Germinal center (tissue), 1 donor: Measurements from ENCODE around the gene GABBR2.

Source experiments
- DNase-seq: peaks from one replicate; pipeline ENCODE4 v3.0.0; 2012; ENCODE audit warnings: mixed read lengths, low spot score

The GABBR2 gene

DNA sequence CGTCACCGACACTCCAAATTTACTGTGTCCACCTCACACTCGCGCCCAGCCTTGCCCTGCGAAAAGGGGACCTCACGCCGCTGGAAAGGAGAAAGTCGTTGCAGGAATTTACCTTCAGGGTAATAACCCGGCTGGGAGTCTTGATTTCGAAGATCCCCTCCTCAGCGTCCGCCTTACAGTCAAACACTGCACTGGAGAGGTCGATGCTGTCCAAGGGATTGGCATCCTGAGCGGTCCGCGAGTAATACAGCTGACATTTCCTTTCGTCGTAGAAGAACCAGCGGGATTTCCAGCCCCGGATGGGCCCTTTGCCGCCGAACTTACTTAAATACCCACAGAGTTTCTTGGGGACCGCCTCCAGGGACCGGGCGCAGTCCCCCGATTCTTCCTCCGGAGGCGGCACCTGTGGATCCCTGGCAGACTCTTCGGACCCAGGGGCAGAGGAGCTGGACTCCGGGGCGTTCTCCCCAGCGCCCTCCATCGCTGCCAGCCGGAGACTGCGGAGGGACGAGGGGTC, 453.6 kb downstream of the GABBR2 start:
- DNase-seq, result no peak

DNA sequence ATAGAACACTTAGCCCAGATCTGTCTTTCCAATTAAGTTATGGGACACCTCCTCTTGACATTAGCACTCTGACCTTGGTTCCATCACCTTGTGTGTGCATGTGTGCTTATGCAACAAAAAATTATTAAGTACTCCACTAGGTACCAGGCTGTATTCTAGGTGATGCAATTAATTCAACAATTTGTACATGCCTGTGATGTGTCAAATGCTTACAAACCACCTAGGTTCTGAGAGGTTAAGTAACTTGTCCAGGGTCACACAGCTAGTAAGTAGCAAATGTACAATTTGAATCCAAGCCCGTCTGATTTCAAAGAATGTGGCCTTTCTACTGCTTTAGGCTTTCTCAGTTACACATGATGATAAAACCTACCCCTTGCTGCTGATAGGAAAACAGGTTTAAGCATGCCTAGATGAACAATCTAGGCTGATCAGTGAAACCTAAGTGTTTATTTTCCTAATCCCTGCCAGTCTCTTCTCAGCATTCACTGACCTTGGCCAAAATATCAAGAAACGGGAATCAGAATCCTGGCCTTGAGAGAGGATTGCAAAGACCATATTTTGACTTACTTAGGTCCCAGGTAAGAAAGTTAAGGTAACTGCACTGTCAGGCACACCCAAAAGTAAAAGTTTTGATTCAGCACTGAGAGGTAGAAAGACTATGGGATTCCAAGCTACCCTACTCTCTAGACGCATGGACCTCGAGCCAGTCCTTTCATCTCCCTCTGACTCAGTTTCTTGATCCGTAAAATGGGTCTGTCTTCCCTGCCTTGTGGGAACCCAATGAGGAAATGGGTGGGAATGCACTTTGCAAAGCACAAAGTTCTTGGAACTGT, 454.3 kb downstream of the GABBR2 start:
- DNase-seq, result no peak

DNA sequence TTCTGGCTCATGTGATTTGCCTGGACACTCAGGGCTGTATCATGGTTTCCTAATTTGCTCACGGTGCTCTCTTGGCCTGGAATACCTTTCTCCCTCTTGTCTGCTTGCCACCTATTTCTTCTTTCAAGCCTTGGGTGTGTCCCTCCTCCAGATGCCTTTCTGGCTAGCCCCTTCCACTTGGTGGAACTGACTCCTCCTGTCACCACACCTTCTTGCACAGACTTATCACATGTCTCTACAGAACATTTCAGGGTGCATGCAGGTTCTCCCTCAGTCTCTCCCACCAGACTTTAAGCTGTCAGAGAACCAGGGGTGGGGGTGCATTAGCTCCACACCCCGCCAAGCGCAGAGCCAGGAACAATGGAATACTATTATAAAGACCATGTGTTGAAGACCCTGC, 455.2 kb downstream of the GABBR2 start:
- DNase-seq, result no peak

- no peak for DNase-seq
Observed at GRCh38 chr9:98251551-98251950, 457.2 kb downstream of the GABBR2 start.

GRCh38 chr9:98249771-98250170, 459.0 kb downstream of the GABBR2 start:
- DNase-seq, result no peak

GRCh38 chr9:98248737-98249474, 459.8 kb downstream of the GABBR2 start:
- no peak for DNase-seq

DNA sequence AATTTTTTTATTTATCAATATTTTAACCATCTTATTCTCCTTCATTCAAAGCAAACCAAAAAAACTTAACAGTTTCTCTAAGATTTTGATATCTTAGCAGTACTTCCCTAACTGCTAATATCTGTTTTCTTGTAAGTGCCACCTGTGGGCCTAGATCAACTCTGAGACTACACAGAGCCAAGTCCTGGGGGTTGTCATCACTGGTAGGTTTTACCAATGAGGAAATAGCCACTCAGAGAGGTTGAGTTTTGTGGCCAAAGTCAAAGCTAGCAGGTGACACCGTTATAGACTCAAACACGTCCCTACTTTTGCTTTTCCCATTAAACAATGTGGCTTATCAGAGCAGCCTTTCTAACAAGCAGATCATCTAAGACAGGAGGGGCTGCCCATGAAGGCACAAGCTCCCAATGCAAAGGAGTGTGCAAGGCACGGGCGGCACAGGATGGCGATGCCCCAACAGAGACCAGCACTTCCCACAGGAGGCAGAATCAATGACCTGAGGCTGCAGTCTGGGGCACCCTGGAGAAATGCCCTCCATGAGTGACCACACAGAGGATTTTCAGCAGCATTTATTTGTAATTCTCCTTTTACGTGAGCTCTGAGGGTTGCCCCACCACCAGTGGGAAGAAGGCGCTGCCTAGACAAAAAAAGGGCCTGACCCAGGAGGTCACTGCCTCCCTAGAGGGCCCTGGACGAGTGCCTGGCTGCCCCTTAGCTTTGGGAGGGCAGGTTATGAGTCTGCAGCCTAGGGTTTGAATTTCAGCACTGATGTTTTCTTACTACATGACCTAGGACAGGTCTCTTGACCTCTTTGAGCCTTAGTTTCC, 460.7 kb downstream of the GABBR2 start:
- DNase-seq, result no peak

GRCh38 chr9:98242426-98242825, 466.3 kb downstream of the GABBR2 start:
- no peak for DNase-seq

DNA sequence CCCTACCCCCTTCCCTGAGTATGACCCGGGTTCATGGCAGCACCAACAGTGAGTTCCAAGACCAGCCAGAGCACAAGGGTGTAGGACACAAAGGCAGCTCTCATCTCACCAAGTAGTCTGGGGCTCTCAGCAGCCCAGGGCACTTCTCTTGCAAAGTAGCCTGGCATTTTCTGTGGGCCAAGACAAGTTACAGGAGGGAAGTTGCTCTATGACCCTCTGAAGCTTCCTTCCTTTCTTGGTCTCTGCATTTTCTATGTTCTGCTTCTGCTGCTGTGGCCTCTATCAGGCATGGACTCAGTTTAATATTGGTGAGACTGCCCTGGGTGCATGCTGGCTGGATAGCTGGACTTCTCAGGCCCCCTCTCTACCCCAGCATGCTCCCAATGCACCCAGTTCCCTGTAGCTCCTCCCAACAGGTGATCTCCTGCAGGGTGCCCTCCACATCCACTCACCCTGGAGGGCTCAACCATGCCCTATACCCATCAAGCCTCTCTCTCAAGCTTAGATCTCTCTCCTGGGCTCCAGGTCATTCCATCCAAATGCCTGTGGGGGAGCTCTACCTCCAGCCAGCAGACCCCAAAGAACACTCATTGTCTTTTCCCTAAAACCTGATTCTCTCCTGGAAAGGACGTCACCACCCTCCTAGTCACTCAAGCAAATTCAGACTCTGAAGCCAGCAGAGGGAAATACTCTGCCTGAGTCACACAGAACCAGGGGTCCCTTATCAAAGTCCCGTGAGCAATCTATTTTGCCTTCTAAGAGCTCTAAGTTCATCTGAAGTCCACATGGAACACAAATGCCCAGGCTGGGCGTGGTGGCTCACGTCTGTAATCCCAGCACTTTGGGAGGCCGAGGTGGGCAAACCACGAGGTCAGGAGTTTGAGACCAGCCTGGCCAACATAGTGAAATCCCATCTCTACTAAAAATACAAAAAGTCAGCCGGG, 467.1 kb downstream of the GABBR2 start:
- no peak for DNase-seq

- DNase-seq, result no peak
Observed at GRCh38 chr9:98240475-98240874, 468.3 kb downstream of the GABBR2 start.
